GM23338 (cell line): ENCODE results near the gene BPTF. TPM values are rescaled to one million over a fixed set of nuclear protein-coding genes. Genes with fewer than 3 reads are reported as not detected.
"Not testable (repeated sequence)": the region's sequence is repeated elsewhere in the genome, so short reads cannot be mapped to it uniquely, and the experiment has no call there.

Experiments
- ATAC-seq: fragments of 200-7000 bp; cut with Tn5 transposase; 3 replicates; pipeline ENCODE4 v1.9.1; 2020
- DNase-seq: peaks from one replicate; pipeline ENCODE4 v3.0.0-alpha.2; 2015; ENCODE audit warnings: low spot score
- H2AFZ ChIP-seq: fragments of 200-600 bp; sonication (generic); 2 replicates; pipeline ENCODE4 v1.8.0; 2016; ENCODE audit warnings: antibody characterized with exemption, mild to moderate bottlenecking, moderate library complexity
- H3F3A ChIP-seq: fragments of 200-600 bp; sonication (generic); replicated peaks from 2 replicates; pipeline ENCODE4 v1.8.0; 2017; ENCODE audit warnings: antibody characterized with exemption, mixed run types, low read depth
- H3K27ac ChIP-seq: fragments of 200-600 bp; sonication (generic); 2 replicates; pipeline ENCODE4 v1.6.1; 2016; ENCODE audit warnings: low read depth
- H3K27me3 ChIP-seq: fragments of 200-600 bp; sonication (generic); 2 replicates; pipeline ENCODE4 v1.8.0; 2016; ENCODE audit warnings: mild to moderate bottlenecking, mixed run types, moderate library complexity; ENCODE audit not compliant: insufficient read depth
- H3K36me3 ChIP-seq: fragments of 200-600 bp; sonication (generic); 2 replicates; pipeline ENCODE4 v1.8.0; 2016; ENCODE audit warnings: mild to moderate bottlenecking; ENCODE audit not compliant: insufficient read depth
- H3K4me1 ChIP-seq: fragments of 200-600 bp; sonication (generic); 2 replicates; pipeline ENCODE4 v1.8.0; 2016; ENCODE audit warnings: mild to moderate bottlenecking, moderate library complexity; ENCODE audit not compliant: insufficient read depth
- H3K4me2 ChIP-seq: fragments of 200-600 bp; sonication (generic); 2 replicates; pipeline ENCODE4 v1.7.1; 2017; ENCODE audit warnings: mixed run types
- H3K4me3 ChIP-seq: fragments of 200-600 bp; sonication (generic); 2 replicates; pipeline ENCODE4 v1.6.1; 2016; ENCODE audit warnings: mixed run types
- H3K79me2 ChIP-seq: fragments of 200-600 bp; sonication (generic); replicated peaks from 2 replicates; pipeline ENCODE4 v1.8.0; 2017; ENCODE audit warnings: mild to moderate bottlenecking; ENCODE audit not compliant: insufficient read depth
- H3K9me2 ChIP-seq: fragments of 200-600 bp; sonication (generic); 2 replicates; pipeline ENCODE4 v1.8.0; 2017; ENCODE audit not compliant: insufficient read depth
- H4K20me1 ChIP-seq: fragments of 200-600 bp; sonication (generic); replicated peaks from 2 replicates; pipeline ENCODE4 v1.8.0; 2017; ENCODE audit warnings: mild to moderate bottlenecking; ENCODE audit not compliant: insufficient read depth
- H3K27ac Mint-ChIP-seq: 2 replicates; pipeline ENCODE4 v1.8.0; 2020; ENCODE audit warnings: inconsistent platforms, mild to moderate bottlenecking, moderate library complexity, mixed read lengths
- H3K27me3 Mint-ChIP-seq: 3 replicates; pipeline ENCODE4 v1.8.0; 2022; ENCODE audit warnings: low read depth, mild to moderate bottlenecking, moderate library complexity, mixed read lengths, inconsistent platforms; ENCODE audit not compliant: insufficient read depth, poor library complexity
- H3K36me3 Mint-ChIP-seq: 3 replicates; pipeline ENCODE4 v1.8.0; 2021; ENCODE audit warnings: low read depth, mild to moderate bottlenecking, inconsistent platforms, moderate library complexity, mixed read lengths
- H3K4me1 Mint-ChIP-seq: 3 replicates; pipeline ENCODE4 v1.8.0; 2020; ENCODE audit warnings: mild to moderate bottlenecking, inconsistent platforms, mixed read lengths
- H3K4me3 Mint-ChIP-seq: 3 replicates; pipeline ENCODE4 v1.8.0; 2021; ENCODE audit warnings: moderate library complexity, mild to moderate bottlenecking, inconsistent platforms, mixed read lengths
- H3K9me3 Mint-ChIP-seq: 3 replicates; pipeline ENCODE4 v1.8.0; 2020; ENCODE audit warnings: moderate library complexity, mild to moderate bottlenecking, inconsistent platforms, mixed read lengths
- CREB1 ChIP-seq: fragments of 250-450 bp; sonication (Bioruptor Pico); IDR thresholded peaks from 2 replicates; pipeline ENCODE4 v1.5.0; 2020; ENCODE audit warnings: low read depth, mild to moderate bottlenecking, moderate library complexity
- ETS1 ChIP-seq: IDR thresholded peaks from 2 replicates; pipeline ENCODE4 v1.6.1; 2016; ENCODE audit warnings: antibody characterized with exemption
- JUNB ChIP-seq: IDR thresholded peaks from one replicate; pipeline ENCODE4 v1.6.1; 2016; ENCODE audit warnings: antibody characterized with exemption; ENCODE audit not compliant: unreplicated experiment
- NANOG ChIP-seq: IDR thresholded peaks from 2 replicates; pipeline ENCODE4 v1.6.1; 2016; ENCODE audit warnings: antibody characterized with exemption, borderline replicate concordance
- polyA plus RNA-seq: library from polyadenylated mRNA; unstranded; fragments of >200 nt; fragmentation: Nextera tagmentation; extraction: Ambion mirVana; gene quantifications from 2 replicates; pipeline ENCODE4 v1.2.1, GENCODE V29; 2016
- total RNA-seq: library from RNA; depleted of rRNA; stranded (reverse); fragments of >200 nt; shearing (Covaris generic); gene quantifications from 2 replicates; pipeline ENCODE4 v1.2.3, GENCODE V29; 2014

Gene BPTF
- total and polyA plus RNA-seq, 2 experiments from 2014 or later: 161 to 179 TPM

GRCh38 chr17:67842648-67843047 is 17.3 kb downstream of the BPTF start:
- Mint-ChIP-seq H3K9me3 (no peaks in the 10 kb centered on the region), H3K4me3 (no peak overlapping the region), H3K27me3 (peaks cover 2% of the 10 kb centered on the region), H3K4me1 (peaks cover 16% of the 10 kb centered on the region), H3K27ac (no peak overlapping the region), H3K36me3 (no peaks in the 10 kb centered on the region)
- no peak for DNase-seq
- no peak overlapping the region for H3K27ac ChIP-seq
- no peak for ATAC-seq
- no peaks in the 10 kb centered on the region for H3K4me1 ChIP-seq
- no peaks in the 10 kb centered on the region for H3K9me2 ChIP-seq
- H3K27me3 ChIP-seq: no peaks in the 10 kb centered on the region
- H4K20me1 ChIP-seq: peaks cover 53% of the 10 kb centered on the region
- H3K4me3 ChIP-seq: no peak overlapping the region
- no peak for TF ChIP-seq ETS1
- no peak for TF ChIP-seq NANOG
- no peak for TF ChIP-seq JUNB
- peaks cover 100% of the 10 kb centered on the region for H3K79me2 ChIP-seq
- H3K4me2 ChIP-seq: no peak overlapping the region
- H3F3A ChIP-seq: no peaks in the 10 kb centered on the region
- no peaks in the 10 kb centered on the region for H3K36me3 ChIP-seq
- no peak overlapping the region for H2AFZ ChIP-seq

DNA sequence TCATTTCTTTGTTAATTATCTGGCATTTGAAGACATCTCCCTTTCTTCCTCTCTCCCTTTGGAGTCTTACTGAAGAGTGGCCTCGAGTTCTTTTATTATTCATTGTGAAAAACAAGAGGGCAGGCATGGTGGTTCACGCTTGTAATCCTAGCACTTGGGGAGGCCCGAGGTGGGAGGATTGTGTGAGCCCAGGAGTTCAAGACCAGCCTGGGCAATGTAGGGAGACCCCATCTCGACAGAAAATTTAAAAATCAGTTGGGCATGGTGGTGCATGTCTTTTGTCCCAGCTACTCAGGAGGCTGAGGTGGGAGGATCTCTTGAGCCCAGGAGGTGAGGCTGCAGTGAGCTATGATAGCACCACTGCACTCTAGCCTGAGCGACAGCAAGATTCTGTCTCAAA is 20.1 kb downstream of the BPTF start:
- H3K4me1 ChIP-seq: no peaks in the 10 kb centered on the region
- no peak overlapping the region for H3K4me3 ChIP-seq
- Mint-ChIP-seq H3K4me1 (peaks cover 11% of the 10 kb centered on the region), H3K9me3 (peaks cover 2% of the 10 kb centered on the region; the same call in 1 of the 3 replicates), H3K27ac (no peak overlapping the region), H3K4me3 (no peak overlapping the region), H3K36me3 (peaks cover 12% of the 10 kb centered on the region; the same call in 2 of the 3 replicates), H3K27me3 (no peaks in the 10 kb centered on the region)
- ATAC-seq: no peak
- H3K79me2 ChIP-seq: peaks cover 100% of the 10 kb centered on the region
- TF ChIP-seq CREB1 (CRISPR knock-in tag): no peak
- H3K27ac ChIP-seq: no peak overlapping the region
- no peak overlapping the region for H3K4me2 ChIP-seq
- no peak for DNase-seq
- peaks cover 48% of the 10 kb centered on the region for H4K20me1 ChIP-seq
- H3F3A ChIP-seq: no peaks in the 10 kb centered on the region
- H3K27me3 ChIP-seq: no peaks in the 10 kb centered on the region
- no peak overlapping the region for H2AFZ ChIP-seq
- no peaks in the 10 kb centered on the region for H3K9me2 ChIP-seq
- H3K36me3 ChIP-seq: no peaks in the 10 kb centered on the region; the same call in 1 of the 2 replicates

GRCh38 chr17:67848189-67848588 is 22.9 kb downstream of the BPTF start:
- not testable (repeated sequence) for H2AFZ ChIP-seq, H3K27me3 ChIP-seq, H3K27me3 Mint-ChIP-seq, ATAC-seq, H3K4me3 Mint-ChIP-seq, H3K27ac ChIP-seq, H3K4me3 ChIP-seq, H3K4me2 ChIP-seq, H3K27ac Mint-ChIP-seq, H3K9me3 Mint-ChIP-seq, H3K36me3 ChIP-seq, H3K9me2 ChIP-seq, H3F3A ChIP-seq, DNase-seq, H3K4me1 ChIP-seq
- H3K79me2 ChIP-seq: peaks cover 100% of the 10 kb centered on the region
- H3K4me1 Mint-ChIP-seq: peaks cover 12% of the 10 kb centered on the region
- H3K36me3 Mint-ChIP-seq: peaks cover 15% of the 10 kb centered on the region; the same call in 2 of the 3 replicates
- H4K20me1 ChIP-seq: peaks cover 66% of the 10 kb centered on the region

- not testable (repeated sequence) for DNase-seq, H3K9me3 Mint-ChIP-seq, H3K4me2 ChIP-seq, H3K27ac ChIP-seq, H3K4me3 ChIP-seq, H3K4me3 Mint-ChIP-seq, H3K36me3 ChIP-seq, H3F3A ChIP-seq, H3K27me3 ChIP-seq, H3K4me1 ChIP-seq, H2AFZ ChIP-seq, H3K27me3 Mint-ChIP-seq, H3K27ac Mint-ChIP-seq, ATAC-seq, H3K9me2 ChIP-seq
- Mint-ChIP-seq H3K36me3 (peaks cover 17% of the 10 kb centered on the region), H3K4me1 (peaks cover 12% of the 10 kb centered on the region)
- peaks cover 100% of the 10 kb centered on the region for H3K79me2 ChIP-seq
- H4K20me1 ChIP-seq: peaks cover 68% of the 10 kb centered on the region
These were observed 23.5 kb downstream of the BPTF start for GRCh38 chr17:67848846-67849245.
